GM12864 (cell line): Measurements from ENCODE around the gene SPECC1L.

Experiments used
- DNase-seq: peaks from one replicate; pipeline ENCODE4 v3.0.0-alpha.2; 2011; ENCODE audit warnings: low read depth
- H3K4me3 ChIP-seq: 2 replicates; pipeline ENCODE4 v1.5.1; 2011; ENCODE audit warnings: mild to moderate bottlenecking, low read depth, low read length, control low read depth
- CTCF ChIP-seq: IDR thresholded peaks from 2 replicates; pipeline ENCODE4 v1.5.1; 2011; ENCODE audit warnings: low read depth, mild to moderate bottlenecking, moderate library complexity, low read length, control low read depth, inconsistent platforms; ENCODE audit errors: missing control alignments

SPECC1L gene

GRCh38 chr22:24442352-24442744, 171.7 kb downstream of the SPECC1L start:
- no peak for TF ChIP-seq CTCF
- no peak for DNase-seq
- no peak overlapping the region for H3K4me3 ChIP-seq

DNA sequence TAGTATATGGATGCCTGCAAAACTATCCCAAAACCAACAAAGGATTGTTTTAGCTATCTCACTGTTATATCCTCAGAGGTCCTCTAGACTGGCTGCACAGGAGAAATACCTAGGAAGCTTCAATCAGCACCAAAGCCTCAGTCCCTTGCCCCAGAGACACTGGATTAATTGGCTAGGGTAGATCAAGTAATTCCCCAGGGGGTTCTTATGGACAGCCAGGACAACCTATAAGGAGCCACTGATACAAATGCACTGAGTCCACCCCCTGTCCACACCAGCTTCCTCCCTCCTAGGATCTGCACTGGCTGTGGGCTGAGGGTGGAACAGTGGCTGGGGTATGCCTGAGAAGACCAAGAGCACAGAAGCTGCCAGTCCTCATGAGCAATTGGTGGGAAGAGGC, 173.0 kb downstream of the SPECC1L start:
- no peak overlapping the region for H3K4me3 ChIP-seq
- TF ChIP-seq CTCF: no peak
- no peak for DNase-seq

GRCh38 chr22:24444251-24444650, 173.6 kb downstream of the SPECC1L start:
- TF ChIP-seq CTCF: no peak
- DNase-seq: no peak
- no peak overlapping the region for H3K4me3 ChIP-seq

GRCh38 chr22:24444729-24445466, 174.3 kb downstream of the SPECC1L start:
- H3K4me3 ChIP-seq: no peak overlapping the region
- no peak for TF ChIP-seq CTCF
- DNase-seq: no peak

DNA sequence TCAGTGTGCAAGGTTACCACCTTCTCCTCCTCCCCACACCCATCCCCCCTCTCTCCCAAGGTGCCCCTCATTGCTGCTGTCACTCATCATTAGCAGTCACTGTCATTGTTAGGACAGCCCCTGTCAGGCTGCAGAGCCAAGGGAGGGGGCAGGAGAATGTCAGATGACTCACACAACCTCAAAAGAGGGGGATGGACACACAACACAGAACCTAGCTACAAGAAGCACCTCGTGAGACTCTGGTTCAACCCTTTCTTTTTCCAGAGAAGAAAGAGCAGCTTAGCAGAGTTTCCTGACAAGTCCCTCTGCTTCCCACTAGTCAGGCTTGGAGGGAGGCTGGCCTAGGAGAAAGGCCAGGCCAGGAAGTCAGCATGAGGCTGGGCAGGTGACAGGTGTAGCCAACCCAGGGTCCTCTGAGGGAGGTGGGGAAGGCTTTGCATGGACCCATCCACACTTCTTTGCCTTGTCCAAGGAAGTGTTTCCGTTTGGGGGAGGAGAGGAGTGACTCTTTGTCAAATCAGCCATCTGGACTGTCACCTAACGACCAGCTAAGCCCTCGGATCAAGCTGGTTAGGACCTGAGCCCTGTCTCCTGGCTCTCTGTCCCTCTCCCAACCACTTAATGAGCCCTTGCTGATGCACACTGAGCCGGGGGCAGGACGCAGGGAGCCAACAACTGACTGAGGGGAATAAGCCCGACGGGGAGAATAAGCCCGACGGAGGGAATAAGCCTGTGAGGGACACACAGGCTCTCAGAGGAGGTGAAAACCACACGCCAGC, 175.0 kb downstream of the SPECC1L start:
- no peak overlapping the region for H3K4me3 ChIP-seq
- no peak for DNase-seq
- no peak for TF ChIP-seq CTCF

DNA sequence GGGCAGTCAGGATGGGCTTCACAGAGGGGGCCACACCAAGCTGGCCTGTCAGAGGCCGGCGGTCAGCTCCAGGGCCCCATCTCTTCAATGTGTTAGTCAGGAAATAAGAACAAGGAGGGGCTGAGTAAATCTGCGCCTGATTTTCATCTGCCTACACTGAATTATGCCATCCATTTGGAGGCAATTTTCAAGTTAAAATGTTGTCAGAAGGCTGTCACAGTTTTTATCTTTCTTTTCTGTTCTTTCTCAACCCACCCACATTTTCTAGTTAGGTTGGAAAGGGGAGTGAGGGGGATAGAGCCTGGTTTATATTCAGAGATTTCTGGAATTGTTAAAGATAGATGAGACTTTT, 175.6 kb downstream of the SPECC1L start:
- no peak for DNase-seq
- no peak for TF ChIP-seq CTCF
- no peak overlapping the region for H3K4me3 ChIP-seq
